GM21529 (cell line): ENCODE results near the gene CACNA2D3.

ENCODE experiments used
- ATAC-seq: cut with Tn5 transposase; IDR thresholded peaks from one replicate; pipeline ENCODE4 v1.9.1; 2021; ENCODE audit not compliant: unreplicated experiment

CACNA2D3 gene

DNA sequence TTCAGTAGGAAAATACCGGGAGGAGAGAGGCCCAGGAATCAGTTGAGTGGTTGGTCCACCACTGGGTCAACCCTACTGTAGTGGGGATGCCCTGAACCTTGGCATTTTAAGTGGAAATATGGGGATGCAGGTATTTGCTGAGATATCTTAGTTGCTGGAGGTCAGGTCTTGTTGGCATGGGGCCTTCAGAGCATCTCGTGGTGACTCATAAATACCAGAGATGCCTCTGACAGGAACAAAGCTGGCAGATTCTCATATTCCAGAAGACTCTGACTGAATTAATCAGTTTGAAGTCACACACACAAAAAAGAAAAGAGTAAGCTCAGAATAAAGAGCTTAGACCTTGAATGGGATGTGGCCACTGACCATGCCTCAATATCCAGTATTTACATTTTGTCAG, 91.6 kb downstream of the CACNA2D3 start:
- no peak for ATAC-seq

DNA sequence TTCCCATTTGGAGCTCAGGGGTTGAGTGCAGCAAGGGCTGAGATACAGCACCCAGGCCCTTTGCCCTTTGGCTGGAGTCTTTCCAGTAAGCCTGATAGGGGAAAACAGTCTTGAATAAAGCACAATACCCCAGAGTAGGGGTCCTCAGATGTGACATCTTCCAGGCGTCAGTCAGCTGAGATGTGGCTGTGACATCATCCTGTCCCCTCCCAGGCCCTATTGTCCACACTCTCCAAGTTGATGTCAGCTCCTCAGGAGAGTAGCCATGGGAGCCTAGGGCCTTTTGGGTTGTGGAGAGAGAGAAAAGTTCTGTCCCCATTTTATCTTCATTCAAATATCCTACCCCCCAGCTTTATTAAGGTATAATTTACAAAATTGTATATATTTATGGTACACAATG, 92.5 kb downstream of the CACNA2D3 start:
- no peak for ATAC-seq

DNA sequence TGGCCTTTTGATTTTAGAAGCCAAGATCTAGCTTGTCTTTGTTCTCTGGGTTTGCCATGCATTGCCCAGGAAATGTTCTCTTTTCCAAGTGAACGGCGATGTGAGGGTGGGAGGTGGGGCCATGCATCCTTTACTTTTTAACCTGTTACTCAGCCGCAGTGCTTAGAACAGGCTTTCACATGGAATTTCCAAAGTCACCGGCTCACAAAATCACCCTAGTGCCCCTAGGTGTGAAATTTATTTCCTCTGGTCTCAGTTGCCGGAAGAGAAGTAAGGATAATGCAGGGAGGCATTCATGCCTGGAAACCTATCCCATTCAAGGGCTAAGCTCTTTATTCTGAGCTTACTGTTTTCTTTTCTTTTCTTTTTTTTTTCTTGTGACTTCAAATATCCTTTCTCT, 93.2 kb downstream of the CACNA2D3 start:
- ATAC-seq, result no peak

DNA sequence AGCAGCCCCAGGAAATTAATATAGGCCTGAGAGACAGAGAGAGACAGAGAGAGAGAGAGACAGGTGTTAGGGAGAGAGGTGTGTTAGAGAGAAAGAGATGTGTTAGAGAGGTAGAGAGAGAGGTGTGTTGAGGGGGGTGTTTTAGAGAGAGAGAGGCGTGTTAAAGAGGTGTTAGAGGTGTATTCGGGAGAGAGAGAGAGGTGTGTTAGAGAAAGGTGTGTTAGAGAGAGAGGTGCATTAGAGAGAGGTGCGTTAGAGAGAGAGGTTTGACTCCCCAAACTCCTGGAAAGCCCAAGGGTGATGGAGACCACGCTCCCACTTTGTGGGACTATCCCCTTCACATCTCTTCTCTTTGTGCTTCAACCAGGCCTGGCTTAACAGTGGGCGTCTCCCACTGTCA, 95.5 kb downstream of the CACNA2D3 start:
- no peak for ATAC-seq

DNA sequence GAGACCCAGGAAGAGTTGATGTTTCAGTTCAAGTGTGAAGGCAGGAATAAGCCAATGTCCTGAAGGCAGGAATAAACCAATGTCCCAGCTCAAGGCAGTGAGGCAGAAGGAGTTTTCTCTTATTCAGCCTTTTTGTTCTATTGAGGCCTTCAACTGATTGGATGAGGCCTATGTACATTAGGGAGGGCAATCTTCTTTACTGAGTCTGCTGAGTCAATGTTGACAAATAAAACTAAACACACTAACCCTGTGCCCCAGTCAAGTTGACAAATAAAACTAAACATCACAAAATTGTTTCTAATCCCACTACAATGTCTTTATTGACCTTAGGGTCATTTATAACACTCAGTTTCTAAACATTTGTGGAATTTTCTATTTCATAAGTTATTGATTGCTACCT, 100.0 kb downstream of the CACNA2D3 start:
- no peak for ATAC-seq

DNA sequence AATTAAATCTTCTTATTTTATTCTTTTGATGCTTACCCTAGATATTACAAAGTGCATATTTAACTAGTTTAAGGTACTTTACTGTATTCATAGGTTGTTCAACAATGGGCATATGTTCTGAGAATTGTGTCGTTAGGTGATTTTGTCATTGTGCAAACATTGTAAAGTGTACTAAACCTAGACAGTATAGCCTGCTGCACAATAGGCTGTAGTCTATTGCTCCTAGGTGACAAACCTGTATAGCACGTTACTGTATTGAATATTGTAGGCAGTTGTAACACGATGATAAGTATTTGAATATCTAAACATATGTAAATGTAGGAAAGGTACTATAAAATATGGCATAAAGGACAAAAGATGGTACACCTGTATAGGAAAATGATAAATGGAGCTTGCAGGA, 100.7 kb downstream of the CACNA2D3 start:
- no peak for ATAC-seq

DNA sequence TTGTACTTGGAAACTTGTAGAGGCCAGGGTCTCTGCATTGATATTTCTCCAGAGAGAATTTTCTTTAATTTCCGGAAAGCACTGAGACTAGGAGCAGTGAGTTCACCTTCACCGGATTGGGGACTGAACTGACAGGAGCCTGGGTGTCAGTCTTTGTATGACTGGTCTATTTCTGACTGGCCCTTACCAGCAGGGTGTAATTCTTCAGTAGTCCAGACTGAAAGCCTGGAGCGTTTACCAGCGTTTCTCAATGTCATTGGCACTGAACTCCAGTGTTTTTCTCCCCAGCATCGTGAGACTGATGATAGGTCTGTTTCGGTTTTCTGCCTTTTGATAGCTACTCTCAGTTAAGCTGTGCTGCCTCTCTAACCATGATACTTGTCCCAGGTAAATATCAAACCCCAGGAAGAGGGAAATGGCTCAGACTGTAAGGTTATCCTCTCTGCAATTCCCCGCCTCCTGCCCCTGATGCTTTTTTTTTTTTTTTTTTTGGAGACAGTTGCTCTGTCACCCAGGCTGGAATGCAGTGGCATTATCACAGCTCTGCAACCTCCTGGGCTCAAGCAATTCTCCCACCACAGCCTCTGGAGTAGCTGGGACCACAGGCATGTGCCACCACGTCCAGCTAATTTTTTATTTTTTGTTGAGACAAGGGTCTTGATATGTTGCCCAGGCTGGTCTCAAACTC, 103.6 kb downstream of the CACNA2D3 start:
- ATAC-seq, result no peak

DNA sequence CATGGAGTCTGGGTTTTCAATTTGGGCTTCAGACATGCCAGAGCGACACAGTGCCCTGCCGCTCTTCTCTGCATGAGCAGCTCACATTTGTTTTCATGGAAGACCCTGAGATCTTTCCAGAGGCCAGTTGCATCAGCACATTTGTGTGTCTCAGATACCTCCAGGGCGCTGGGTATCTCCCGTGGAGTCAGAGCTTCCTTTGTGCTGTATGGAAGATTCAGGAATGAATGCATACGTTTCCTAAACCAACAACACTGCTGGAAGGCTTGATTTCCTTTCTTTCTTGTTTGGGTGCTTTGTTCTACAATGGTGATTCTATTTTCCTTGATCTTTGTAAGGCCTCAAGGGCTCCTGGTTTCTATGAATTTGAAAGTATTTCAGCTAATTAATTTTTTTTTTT, 106.5 kb downstream of the CACNA2D3 start:
- ATAC-seq, result no peak

DNA sequence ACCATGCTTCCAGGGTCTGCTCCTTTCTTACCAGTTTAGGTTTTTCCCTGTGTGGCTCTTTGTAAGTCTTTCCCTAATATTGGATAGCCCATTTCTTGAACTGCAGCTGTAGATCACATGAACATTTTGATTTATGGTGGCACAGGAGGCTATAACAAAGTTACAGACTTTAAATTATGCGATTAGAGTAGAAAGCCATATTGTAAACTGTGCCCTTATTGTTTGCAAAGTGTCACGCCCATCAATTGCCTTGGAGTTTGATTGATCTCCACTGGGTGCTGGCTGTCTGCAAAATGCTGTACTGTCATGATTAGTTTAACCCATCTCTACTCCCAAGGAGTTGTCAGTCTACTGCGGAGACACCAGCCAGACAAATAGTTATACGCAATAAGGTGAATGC, 110.3 kb downstream of the CACNA2D3 start:
- ATAC-seq, result no peak

DNA sequence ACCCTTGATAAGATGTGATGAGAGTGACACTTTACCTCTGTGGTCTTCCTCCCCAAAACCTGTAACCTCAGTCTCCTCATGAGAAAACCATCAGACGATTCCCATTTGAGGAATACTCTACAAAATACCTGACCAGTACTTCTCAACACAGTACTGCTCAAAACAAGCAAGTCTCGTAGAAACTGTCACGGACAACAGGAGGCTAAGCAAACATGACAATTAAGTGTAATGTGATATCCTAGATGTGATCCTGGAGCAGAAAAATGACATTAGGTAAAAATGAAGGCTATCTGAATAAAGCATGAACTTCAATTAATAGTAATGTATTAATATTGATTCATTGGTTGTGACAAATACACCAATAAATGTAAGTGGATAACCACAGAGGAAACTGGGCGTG, 113.6 kb downstream of the CACNA2D3 start:
- ATAC-seq, result no peak

DNA sequence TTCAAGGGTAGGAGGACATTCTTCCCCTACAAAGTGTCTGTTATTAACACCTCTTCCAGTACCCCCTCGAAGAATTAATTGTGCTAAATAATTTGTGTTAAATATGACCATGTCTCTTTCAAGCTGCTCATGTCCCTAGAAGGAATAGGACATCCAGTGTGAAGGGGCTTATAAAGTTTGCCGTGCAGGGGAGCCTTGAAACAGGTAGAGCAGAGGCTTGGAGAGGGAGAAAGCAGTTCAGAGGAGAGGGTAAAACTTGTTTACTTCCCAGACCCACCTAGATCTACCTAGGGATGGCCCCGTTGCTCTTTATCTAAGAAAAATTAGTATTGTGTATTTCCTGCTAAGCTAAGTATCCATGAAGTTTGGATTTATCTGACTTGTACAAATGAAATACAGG, 114.8 kb downstream of the CACNA2D3 start:
- ATAC-seq, result no peak

DNA sequence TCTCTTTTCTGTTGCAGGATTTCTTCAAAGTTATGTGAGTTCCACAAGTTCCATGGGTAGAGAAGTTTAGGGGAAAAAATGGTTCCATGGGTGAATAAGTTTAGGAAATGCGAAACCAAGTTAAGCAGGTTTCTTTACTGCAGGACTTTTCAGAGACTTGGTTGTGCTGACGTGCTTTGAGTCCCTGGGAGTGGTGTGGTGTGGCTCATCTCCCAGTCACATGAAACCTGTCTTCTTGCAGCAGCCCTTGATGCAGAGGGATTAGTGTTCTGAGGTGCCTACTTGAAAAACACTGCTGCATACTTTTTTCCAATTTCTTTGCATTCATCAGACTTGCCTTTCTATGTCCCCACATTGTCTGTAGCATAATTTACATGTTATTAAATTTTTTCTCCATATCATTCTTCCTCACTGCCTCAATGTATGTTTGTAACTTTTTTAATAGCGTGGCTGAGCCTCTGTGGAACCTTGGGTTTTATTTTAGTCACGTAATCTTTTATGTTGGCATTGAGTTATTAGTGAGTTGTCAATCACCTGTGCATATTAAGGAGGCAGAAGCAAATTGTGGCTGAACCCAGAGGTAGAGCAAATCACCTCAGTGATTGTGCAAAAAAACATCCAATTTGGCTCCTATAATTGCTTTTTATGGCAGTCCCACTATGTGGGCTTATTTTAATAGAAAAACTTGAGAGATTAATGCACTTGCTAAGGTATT, 115.6 kb downstream of the CACNA2D3 start:
- no peak for ATAC-seq

DNA sequence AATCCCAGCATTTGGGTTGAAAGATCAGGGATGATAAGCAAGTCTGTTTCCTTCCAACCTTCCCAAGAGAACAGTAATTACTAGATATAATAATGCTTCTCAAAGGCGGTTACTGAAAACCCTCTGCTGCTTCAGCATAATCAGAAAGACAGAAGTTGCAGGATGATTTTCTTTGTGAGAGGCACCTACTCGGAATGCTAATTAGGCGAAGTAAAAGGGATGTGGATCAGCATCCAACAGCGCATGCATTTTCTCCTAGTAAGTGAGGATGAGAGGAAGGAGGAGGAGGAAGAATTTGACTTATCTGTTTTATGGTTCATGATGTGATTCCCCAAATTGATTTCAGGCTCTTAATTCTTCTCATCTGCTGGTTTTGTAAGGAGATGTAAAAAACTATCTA, 118.0 kb downstream of the CACNA2D3 start:
- ATAC-seq, result no peak

DNA sequence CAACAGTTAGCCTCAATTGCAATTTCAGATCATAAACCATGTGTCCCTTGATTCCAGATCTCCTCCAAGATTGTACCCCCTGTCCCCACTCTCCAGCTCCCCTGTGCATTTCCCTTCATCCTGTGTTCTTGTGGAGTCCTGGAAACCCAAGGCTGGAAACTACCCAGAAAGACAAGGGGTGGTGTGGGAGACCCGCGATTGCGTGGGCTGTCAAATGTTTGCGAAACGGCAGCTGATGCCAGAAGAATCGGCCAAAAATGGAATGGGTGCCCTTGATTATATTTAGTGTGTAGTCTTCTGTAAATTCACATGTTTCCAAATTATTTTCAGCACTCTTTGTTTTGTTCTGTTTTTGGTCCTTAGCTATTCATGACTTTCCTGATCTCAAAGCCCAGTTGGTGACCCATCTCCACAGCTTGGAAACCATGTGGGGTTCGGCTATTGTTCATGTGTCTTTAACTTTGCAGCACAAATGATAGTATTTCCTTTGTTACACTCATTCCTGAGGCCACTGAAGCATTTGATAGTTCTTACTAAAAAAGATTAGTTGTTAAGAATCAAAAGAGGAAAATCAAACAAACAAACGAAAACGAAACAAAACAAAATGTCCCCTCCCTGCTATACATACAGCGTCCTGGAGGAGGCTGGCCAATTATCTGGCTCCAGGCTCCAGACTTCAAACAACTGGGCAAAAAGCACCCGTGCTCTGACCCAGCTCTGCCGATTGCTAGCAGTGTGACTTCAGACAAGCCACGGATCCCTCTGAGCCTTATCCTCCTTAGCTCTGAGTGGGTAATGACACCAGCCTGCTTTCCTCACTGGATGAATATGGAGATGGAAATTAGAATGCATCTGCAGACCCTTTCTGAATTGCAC, 120.9 kb downstream of the CACNA2D3 start:
- no peak for ATAC-seq

DNA sequence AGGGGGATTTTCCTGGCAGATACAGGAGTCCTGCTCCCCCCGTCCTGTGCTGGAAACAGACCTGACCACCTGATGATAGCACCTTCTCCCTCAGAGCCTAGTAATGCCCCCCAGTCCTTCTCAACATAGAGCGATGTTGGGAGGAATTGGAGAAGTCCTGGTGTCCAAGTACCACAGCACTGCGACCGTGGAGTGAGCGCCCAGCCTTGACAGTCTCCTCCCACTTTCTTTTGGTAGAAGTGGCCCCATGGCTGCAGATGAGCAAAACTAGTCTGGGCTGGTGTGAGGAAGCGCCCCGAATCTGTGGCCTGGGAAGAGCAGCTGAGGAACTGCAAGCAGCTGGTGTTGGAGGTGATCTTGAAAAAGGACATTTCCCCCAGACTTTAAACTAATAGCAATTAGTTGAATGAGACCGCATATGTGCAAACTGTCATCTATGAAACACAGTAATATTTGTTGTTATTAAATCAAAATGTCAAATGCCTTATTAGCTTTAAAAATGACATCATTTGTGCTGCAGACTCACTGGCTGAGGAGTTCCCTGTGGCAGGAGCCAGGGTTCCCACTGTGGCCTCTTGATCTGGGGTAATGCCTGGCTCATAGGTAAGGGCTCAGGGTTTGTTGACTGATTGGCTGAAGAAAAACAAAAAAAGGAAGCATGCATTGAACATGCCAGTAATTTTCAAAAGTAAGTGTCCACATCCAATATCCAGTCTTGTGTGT, 121.8 kb downstream of the CACNA2D3 start:
- no peak for ATAC-seq

DNA sequence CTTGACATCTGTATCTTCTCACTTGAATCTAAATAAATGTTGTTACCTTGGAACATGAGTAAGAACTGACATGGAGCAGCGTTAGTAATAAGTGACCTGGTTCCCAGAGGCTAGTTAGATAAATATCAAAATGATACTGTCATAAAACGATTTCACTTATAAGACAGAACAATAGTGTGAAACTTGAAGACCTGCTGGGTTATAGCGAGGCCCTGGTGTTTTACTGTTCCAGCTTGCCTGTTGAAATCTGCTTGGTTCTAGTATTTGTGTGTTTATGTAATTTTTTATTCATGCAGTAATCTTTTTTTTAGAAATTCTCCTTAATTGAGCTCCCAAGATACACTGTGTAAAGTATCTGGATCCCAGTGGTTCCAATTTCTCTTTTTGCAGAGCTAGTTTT, 129.4 kb downstream of the CACNA2D3 start:
- no peak for ATAC-seq

DNA sequence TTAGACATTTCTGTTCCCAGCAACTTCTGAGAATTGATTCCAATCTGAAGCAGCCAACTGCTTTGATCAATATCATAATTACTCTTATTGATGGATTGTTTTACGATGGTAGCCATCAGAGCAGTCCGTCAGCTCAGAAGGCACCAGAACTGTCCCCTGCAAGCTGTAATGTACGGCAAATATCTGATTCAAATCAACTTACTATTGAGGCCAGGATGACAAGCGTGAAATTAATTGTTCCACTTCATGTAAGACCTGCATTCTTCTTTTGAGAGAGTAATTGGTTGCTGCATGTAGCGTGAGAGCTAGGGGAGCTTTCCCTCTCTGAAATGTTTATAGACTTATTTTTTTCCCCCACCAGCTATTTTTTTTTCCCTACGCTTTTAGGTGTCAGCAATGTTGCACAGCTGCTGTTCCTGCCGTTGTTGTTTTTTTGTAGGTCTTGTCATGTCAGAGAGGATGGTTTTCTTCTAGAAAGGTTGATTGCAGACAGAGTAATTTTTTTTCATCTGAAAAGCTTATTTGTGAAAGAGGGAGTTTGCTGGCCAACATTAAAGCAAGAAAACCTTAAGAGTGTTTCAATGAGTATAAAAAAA, 134.9 kb downstream of the CACNA2D3 start:
- no peak for ATAC-seq

DNA sequence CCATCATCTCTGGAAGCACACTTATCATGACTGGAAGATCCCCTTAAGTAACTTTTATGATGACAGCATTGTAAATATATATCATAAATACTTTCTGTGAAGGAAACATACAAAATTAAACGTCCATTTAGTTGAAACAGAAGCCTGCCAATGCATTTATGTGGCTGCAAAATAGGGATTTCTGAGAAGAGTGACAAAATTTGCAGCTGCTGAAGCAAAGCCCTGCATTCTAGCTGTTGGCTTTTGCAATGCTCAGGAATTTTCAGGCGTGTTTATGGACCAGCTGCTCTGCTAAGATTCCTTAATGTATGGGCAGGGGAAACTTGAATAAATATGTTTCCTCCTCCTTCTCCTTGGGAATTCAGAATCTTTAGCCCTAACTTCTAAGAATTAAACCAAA, 137.3 kb downstream of the CACNA2D3 start:
- no peak for ATAC-seq

DNA sequence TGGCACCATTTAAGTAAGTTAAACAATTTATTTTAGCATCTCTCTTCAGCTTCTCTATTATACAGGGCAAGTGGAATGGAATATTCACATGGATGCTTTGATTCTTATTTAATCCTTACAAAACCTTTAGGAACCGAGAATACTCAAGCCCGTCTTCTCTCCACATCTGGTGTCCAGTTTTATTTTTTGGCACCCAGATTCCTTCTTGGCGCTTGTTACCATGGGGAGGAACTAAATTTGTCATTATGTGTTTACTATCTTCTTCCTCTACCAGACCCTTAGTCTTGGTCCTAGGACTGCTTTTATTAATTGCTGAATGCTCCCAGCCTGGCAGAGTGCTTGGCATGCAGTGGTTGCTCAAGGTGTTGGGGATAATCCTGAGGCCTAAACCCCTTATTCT, 138.8 kb downstream of the CACNA2D3 start:
- no peak for ATAC-seq

DNA sequence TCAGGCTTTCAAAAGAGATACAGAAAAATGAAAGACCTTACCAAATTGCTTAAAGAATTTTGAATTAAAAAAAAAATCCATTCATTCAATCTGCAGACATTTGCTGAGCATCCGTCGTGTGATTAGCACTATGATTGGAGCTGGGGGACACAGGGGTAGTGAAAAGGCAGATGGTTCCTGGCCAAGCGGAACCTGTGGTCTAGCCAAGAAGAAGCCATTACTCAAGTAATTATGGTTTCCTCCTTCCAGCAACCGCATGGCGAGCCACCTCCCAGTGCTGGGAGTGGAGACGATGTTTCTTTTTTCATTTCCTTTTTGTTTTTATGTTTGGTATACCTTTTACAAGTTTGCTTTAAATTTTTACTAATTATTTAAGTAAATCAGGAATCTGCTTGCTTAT, 140.2 kb downstream of the CACNA2D3 start:
- no peak for ATAC-seq

DNA sequence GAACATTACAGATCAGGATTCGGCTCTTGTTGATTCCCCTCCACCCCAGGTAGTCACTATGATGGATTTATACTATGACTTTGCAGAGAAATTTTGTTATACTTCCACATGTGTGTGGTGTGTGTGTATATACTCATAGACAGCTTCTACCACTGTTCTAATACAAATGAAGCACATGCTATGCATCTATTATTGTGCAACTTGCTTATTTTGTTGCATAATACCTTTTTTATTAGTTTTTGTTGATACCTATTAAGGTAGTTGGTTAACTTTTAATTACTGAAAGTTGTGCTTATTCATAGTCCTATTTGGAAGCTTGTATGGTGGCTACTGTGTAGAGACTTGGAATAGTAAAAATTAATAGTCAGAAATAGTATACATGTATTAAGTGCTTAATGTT, 140.6 kb downstream of the CACNA2D3 start:
- ATAC-seq, result no peak
